AG10803 (cell line): ENCODE data around the gene C19orf25.

Source experiments
- DNase-seq: peaks from one replicate; pipeline ENCODE4 v3.0.0; 2010; ENCODE audit warnings: low read depth
- H3K4me3 ChIP-seq: 2 replicates; pipeline ENCODE4 v1.5.1; 2011; ENCODE audit warnings: mild to moderate bottlenecking, low read length, control low read depth
- TF ChIP-seq, protein P1 (sequence below): conservative IDR thresholded peaks from 2 replicates; pipeline ENCODE4 v1.5.1; 2011; ENCODE audit warnings: mild to moderate bottlenecking, low read length, control low read depth, inconsistent platforms

C19orf25 gene

DNA sequence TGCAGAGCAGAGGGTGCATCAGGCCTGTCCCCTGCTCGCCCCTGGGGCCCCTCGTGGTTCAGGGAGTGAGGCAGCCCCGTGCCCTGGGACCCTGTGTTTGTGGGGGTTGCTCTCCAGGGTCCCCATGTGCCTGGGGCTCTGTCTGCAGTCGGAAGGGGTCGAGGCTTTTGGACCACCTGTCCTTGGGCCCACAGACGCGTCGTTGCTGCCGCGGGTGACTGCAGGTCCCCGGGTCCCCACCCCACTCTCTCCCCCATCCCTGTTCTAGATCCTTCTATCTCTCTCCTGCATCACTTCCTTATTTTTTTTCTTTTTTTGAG, 9.2 kb upstream of the C19orf25 start:
- H3K4me3 ChIP-seq, result no peak overlapping the region
- TF ChIP-seq, protein P1, sequence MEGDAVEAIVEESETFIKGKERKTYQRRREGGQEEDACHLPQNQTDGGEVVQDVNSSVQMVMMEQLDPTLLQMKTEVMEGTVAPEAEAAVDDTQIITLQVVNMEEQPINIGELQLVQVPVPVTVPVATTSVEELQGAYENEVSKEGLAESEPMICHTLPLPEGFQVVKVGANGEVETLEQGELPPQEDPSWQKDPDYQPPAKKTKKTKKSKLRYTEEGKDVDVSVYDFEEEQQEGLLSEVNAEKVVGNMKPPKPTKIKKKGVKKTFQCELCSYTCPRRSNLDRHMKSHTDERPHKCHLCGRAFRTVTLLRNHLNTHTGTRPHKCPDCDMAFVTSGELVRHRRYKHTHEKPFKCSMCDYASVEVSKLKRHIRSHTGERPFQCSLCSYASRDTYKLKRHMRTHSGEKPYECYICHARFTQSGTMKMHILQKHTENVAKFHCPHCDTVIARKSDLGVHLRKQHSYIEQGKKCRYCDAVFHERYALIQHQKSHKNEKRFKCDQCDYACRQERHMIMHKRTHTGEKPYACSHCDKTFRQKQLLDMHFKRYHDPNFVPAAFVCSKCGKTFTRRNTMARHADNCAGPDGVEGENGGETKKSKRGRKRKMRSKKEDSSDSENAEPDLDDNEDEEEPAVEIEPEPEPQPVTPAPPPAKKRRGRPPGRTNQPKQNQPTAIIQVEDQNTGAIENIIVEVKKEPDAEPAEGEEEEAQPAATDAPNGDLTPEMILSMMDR, result no peak
- DNase-seq, result no peak

DNA sequence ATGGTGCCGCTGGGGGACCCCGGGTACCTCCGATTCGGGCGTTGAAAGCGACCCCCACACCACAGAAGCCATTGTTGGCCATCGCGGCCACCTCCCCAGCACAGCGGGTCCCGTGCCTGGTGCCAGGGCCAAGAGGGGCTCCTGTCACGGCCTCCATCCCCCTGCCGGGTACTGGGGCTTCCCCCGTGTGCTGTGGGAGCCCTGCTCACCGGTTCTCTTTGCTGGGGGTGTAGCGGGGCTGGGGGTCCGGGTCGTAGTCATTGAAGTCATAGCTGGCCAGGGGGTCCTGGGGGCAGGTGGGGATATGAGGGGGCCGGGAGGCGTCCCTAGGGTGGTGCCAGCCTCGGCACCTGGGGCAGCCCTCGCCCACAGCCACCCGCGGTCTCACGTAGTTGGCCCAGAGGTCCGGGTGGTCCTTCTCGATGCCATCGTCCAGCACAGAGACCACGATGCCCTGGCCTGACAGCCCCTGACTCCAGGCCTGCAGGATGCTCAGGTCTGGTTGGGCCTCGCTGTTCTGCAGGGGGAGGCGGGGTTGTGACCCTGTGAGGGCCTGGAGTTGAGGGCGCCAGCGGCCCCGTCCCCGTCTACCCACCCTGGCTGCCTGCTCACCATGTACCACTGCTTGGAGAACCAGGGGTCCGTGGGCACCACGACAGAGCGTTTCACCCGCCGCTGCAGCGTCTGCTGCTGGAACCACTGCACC, 8.7 kb upstream of the C19orf25 start:
- TF ChIP-seq, protein P1, result no peak
- no peak for DNase-seq
- H3K4me3 ChIP-seq, result no peak overlapping the region

DNA sequence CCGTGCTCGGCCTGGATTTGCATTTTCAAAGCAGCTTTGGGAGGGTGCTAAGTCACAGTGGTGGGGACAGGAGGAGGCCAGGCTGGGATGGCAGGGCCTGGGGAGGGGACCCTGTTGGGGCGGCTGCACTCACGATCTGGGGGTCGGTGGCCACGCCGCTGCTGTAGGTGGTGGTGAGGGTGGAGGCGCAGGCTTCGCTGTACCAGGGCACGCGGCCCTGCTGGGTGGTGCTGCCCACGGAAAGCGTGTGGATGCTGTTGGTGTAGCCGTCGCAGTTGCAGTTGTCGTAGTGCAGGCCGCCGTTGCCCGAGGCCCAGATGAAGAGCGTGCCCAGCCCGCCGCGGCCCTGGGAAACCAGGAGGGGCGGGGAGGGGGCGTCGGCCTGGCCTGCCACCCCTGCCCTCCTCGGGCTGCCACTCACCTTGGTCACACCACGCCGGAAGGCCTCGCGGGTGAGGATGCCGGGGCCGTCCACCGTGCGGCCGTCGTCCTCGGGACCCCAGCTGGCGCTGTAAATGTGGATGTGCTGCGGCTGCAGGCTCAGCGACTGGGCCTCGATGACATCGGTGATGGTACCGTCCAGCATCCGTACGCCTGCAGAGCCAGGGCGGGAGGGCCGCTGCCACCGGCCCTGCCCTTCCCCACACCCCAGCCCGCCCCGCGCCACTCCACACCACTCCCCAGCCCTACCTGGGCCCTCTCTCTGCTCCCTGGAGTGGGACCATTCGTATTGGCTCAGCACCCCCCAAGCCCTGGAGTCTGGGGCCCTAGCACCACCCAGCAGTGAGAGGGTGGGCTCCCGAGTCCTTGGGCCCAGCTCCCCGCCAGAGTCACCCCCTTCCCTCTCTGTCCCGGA, 7.9 kb upstream of the C19orf25 start:
- no peak overlapping the region for H3K4me3 ChIP-seq
- DNase-seq, result no peak
- TF ChIP-seq, protein P1, result no peak

DNA sequence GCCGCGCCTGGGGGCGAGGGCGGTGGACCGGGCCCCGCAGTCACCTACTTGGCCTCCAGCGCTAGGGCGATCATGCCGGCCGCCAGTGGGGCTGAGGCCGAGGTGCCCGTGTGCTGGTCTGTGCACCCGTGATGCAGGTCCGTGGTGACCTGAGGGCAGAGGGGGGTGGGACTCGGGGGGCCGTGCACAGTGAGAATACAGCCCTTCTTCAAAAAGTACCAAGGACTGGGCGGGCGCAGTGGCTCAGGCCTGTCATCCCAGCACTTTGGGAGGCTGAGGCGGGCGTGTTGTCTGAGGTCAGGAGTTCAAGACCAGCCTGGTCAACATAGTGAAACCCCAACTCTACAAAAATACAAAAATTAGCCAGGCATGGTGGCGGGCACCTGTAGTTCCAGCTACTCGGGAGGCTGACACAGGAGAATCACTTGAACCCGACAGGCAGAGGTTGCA, 5.0 kb upstream of the C19orf25 start:
- DNase-seq, result no peak
- no peak overlapping the region for H3K4me3 ChIP-seq
- TF ChIP-seq, protein P1, result no peak

DNA sequence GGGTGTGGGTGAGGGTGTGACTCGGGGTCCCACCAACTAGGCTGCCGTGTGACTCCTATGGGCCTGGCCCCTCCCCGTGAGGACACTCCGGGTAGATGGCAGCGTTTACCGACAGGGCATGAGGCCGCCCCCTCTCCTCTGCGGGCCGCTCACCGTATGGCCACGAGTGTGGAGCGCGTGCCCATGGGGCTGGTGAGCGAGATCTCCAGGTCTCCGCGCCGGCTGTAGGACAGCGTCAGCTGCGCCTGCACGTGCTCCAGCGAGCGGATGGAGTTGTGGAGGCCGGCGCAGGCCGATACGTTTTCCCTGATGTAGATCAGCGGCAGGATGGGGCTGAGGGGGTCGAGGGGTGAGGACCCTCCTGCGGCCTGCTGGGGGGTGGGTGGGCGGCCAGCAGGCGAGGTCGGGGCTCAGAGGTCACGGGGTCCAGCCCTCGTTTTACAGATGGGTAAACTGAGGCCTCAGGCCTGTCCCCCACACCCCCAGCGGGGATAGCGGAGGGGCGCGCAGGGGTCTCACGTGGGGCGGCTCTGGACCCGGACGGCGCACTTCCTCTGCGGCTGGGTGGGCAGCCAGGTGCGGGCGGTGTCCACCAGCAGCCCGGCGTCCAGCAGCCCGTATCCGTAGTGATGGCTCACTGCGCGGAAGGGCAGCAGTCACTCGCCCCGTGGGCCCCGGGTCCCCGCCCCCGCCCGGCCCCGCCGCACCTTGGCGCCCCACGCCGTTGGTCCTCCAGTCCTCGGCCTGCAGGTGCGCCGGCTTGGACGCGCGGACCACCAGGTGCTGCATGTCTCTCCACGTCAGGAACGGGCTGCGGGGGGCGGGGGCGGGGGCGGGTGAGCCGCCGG, 4.3 kb upstream of the C19orf25 start:
- H3K4me3 ChIP-seq, result no peak overlapping the region
- DNase-seq, result no peak
- TF ChIP-seq, protein P1, result no peak

DNA sequence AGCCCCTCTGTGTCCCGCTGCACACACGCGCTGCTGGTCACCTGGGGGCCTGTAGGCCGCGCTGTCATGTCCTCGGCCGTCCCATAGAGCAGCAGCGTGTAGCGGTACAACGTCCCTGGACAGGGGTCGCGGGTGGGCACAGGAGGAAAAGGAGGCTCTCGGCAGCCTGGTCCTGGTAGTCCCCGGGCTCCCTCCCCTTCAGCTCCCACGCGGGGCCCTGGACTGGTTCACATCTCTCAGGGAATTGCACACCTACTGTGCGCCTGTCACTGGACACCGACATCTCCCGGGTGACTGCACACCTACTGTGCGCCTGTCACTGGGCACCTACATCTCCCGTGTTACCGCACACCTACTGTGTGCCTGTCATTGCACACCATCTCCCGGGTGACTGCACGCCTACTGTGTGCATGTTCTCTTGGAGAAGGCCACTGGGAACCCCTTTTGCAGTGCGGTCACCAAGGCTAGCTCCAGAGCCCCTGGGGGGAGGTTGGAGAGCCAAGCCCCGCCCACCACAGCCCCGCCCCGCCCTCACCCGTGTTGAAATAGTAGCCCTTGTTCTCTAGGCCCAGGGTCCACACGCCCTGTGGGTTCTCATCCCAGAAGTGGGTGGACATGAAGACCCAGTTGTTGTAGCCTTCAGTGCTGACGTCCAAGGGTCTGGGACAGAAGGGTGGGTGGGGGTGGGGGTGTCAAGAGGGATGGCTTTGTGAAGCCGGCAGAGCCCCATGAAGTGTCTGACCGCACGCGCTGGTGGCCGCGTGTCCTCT, 3.5 kb upstream of the C19orf25 start:
- no peak for DNase-seq
- H3K4me3 ChIP-seq, result no peak overlapping the region
- TF ChIP-seq, protein P1, result no peak
